ENCODE measurements around the gene RFX1.

Gene RFX1

DNA sequence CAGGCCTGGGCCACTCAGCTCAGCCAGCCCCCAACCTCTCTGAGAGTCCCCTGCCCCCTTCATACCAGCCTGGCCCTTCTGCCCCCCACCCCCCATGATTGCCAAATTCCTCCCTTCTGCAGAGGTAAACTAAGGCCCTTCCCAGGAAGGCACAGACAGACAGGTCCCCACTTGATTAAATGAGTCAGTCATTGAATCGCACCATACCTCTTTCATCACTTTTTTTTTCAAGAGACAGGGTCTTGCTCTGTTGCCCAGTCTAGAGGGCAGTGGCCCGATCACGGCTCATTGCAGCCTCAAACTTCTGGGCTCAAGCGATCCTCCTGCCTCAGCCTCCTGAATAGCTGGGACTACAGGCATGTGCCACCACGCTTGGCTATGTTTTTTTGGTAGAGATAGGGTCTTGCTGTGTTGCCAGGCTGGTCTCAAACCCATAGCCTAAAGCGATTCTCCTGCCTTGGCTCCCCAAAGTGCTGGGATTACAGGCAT lies 73.9 kb downstream of the RFX1 start:
- TF ChIP-seq, protein P1, sequence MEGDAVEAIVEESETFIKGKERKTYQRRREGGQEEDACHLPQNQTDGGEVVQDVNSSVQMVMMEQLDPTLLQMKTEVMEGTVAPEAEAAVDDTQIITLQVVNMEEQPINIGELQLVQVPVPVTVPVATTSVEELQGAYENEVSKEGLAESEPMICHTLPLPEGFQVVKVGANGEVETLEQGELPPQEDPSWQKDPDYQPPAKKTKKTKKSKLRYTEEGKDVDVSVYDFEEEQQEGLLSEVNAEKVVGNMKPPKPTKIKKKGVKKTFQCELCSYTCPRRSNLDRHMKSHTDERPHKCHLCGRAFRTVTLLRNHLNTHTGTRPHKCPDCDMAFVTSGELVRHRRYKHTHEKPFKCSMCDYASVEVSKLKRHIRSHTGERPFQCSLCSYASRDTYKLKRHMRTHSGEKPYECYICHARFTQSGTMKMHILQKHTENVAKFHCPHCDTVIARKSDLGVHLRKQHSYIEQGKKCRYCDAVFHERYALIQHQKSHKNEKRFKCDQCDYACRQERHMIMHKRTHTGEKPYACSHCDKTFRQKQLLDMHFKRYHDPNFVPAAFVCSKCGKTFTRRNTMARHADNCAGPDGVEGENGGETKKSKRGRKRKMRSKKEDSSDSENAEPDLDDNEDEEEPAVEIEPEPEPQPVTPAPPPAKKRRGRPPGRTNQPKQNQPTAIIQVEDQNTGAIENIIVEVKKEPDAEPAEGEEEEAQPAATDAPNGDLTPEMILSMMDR (IDR thresholded peaks at IDR 0.05; ENCODE audit: insufficient read depth, low read depth, low read length, missing control alignments): no peak
- no peak overlapping the region for H3K4me3 ChIP-seq (ENCODE audit: low read depth, low read length)
- no peak for DNase-seq (ENCODE audit: low read depth)

DNA sequence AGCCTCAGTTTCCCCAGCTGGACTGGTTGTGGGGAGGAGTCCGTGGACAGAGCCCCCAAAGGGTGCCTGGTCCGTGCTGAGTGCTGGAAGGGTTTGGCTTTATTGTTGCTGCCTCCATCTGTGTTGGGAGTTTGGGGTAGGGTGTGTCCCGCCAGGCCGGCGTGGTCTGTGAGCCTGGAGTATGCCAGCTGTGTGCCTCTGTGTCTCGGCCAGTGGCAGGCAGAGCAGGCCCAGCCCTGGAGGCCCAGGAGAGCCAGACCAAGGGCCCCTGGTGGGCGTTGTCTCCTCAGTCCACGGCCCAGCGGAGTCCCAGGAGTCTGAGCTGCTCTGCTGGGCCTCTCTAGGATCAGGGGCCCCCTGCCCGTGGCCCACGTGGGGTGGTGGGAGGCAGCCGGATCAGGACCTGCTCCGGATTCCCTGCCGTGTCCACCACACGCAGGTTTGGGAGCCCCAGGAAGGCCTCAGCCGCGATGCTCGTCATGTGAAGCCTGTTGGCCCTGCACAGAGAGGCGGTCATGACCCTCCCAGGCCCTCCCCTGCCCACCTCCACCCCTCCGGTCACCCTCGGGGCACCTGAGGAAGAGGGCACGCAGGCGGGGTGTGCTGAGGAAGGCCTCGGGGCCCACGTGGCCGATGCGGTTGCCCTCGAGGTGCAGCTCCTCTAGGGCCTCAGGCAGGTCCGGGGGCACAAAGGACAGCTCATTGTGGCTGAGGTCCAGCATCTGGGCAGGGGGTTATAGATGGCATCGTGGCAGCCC lies 74.5 kb downstream of the RFX1 start:
- TF ChIP-seq, protein P1 (IDR thresholded peaks at IDR 0.05; ENCODE audit: insufficient read depth, low read depth, low read length, missing control alignments): no peak
- DNase-seq (ENCODE audit: low read depth): no peak
- no peak overlapping the region for H3K4me3 ChIP-seq (ENCODE audit: low read depth, low read length)

DNA sequence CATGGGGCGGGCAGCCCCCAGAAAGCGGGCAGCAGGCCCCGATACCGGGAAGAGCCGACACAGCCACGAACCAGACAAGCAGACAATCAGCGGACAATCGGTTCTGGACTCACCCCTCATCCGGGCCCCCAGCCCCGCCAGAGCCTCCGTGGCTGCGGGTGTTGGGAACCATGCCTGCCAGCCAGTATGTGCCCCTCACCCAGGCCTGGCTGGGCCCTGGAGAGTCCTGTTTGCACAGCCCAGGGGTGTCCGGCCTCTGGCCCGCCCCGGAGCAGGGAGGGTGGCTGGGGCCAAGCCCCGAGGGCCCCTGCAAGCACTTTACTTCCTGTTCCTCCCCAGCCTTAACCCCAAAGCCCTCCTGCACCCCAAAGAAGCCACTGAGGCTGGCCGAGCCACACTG lies 75.7 kb downstream of the RFX1 start:
- no peak overlapping the region for H3K4me3 ChIP-seq (ENCODE audit: low read depth, low read length)
- DNase-seq (ENCODE audit: low read depth): no peak
- TF ChIP-seq, protein P1 (IDR thresholded peaks at IDR 0.05; ENCODE audit: insufficient read depth, low read depth, low read length, missing control alignments): no peak

DNA sequence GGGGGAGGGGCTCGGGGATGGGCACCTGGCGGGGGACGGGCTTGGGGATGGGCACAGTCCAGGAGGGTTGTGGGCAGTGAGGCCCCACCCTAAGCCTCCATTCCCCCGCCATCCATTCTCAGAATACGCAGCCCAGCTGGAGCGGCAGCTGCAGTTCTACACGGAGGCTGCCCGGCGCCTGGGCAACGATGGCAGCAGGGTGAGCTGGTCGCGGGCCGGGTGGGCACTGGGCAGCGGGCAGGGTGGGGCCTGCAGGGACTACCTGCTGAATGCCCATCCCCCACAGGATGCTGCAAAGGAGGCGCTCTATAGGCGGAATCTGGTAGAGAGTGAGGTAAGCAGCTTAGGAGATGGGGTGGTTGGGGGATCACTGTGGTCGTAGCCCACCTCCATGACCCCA lies 76.2 kb downstream of the RFX1 start:
- no peak for DNase-seq (ENCODE audit: low read depth)

DNA sequence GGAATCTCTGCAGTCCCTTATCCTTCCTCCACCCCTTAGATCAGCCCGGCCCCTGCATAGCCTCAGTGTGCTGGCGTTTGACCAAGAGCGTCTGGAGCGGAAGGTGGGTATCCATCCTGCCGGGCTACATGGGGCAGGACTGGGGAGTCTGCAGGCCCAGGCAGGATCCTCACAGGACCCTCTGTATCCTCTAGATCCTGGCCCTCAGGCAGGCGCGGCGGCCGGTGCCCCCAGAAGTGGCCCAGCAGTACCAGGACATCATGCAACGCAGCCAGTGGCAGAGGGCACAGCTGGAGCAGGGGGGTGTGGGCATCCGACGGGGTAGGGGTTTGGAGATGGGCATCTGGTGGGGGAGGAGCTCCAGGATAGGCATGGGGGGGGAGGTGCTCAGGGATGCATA lies 76.8 kb downstream of the RFX1 start:
- no peak for DNase-seq (ENCODE audit: low read depth)
- TF ChIP-seq, protein P1 (IDR thresholded peaks at IDR 0.05; ENCODE audit: insufficient read depth, low read depth, low read length, missing control alignments): no peak

More for the DNA sequence above, 76.2 kb downstream of the RFX1 start:
- H3K4me3 ChIP-seq (ENCODE audit: low read depth, low read length): no peak overlapping the region
- TF ChIP-seq, protein P1 (IDR thresholded peaks at IDR 0.05; ENCODE audit: insufficient read depth, low read depth, low read length, missing control alignments): no peak

DNA sequence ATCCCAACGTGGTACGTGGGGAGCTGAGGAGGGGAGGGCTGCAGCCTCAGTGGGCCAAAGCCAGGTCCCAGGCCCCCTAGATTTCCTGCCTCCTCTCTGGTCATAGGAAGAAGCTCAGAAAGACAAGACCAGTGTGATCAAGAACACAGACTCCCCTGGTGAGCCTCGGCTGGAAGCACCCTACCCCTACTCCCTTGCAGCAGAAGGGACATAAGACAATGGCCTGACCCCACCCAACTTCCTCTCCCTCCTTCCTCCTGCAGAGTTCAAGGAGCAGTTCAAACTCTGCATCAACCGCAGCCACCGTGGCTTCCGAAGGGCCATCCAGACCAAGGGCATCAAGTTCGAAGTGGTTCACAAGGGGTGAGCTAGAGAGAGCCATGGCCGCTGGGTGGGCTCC lies 79.4 kb downstream of the RFX1 start:
- no peak for DNase-seq (ENCODE audit: low read depth)
- TF ChIP-seq, protein P1 (IDR thresholded peaks at IDR 0.05; ENCODE audit: insufficient read depth, low read depth, low read length, missing control alignments): no peak

More for the DNA sequence above, 76.8 kb downstream of the RFX1 start:
- no peak overlapping the region for H3K4me3 ChIP-seq (ENCODE audit: low read depth, low read length)

DNA sequence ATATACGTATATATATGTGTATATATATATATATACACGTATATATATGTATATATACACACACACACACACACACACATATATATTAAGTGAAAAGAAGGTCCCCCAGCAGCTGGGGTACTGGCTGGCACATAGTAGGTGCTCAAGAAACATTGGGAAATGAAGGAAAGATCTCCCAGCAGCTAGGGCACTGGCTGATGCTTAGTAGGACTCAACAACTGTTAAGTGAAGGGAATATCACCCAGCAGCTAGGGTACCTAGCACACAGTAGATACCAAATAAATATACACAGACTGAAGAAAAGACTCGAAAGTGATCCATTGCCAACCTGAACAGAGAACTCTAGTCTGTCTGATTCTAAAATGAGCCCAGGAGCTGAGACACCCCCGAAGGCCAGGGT lies 80.1 kb downstream of the RFX1 start:
- no peak for DNase-seq (ENCODE audit: low read depth)
- TF ChIP-seq, protein P1 (IDR thresholded peaks at IDR 0.05; ENCODE audit: insufficient read depth, low read depth, low read length, missing control alignments): no peak
- H3K4me3 ChIP-seq (ENCODE audit: low read depth, low read length): no peak overlapping the region

More for the DNA sequence above, 79.4 kb downstream of the RFX1 start:
- no peak overlapping the region for H3K4me3 ChIP-seq (ENCODE audit: low read depth, low read length)

Data from GM12865 (cell line).